GM10847 (cell line): ENCODE data around the gene DUSP9.

ENCODE experiments used
- POLR2A ChIP-seq: IDR thresholded peaks from 2 replicates; pipeline ENCODE4 v1.6.1; 2011; ENCODE audit not compliant: insufficient read length; ENCODE audit errors: extremely low read depth

The DUSP9 gene

GRCh38 chrX:153687121-153688039, 40.4 kb downstream of the DUSP9 start, which contains the start of gene SLC6A8:
SLC6A8 (plus strand) TSS chrX:153687926; CDS start chrX:153688575, 649 bp downstream.
- TF ChIP-seq POLR2A = no peak

- no peak for TF ChIP-seq POLR2A
These were observed 41.1 kb downstream of the DUSP9 start for GRCh38 chrX:153688071-153688470.

GRCh38 chrX:153688506-153688905, 41.5 kb downstream of the DUSP9 start:
- TF ChIP-seq POLR2A = no peak

- TF ChIP-seq POLR2A = no peak
These were observed 42.0 kb downstream of the DUSP9 start for GRCh38 chrX:153688911-153689590.

GRCh38 chrX:153689654-153690465, 42.9 kb downstream of the DUSP9 start:
- no peak for TF ChIP-seq POLR2A

GRCh38 chrX:153690466-153690865, 43.5 kb downstream of the DUSP9 start:
- no peak for TF ChIP-seq POLR2A

- no peak for TF ChIP-seq POLR2A
These were observed 45.0 kb downstream of the DUSP9 start for GRCh38 chrX:153692003-153692402.

GRCh38 chrX:153692611-153693156, 45.7 kb downstream of the DUSP9 start:
- TF ChIP-seq POLR2A = no peak

- no peak for TF ChIP-seq POLR2A
These were observed 46.4 kb downstream of the DUSP9 start for GRCh38 chrX:153693216-153694086.

- TF ChIP-seq POLR2A = no peak
These were observed 47.8 kb downstream of the DUSP9 start for GRCh38 chrX:153694687-153695270.

- no peak for TF ChIP-seq POLR2A
These were observed 49.1 kb downstream of the DUSP9 start for GRCh38 chrX:153696100-153696499.

GRCh38 chrX:153697924-153698865, 51.2 kb downstream of the DUSP9 start:
- TF ChIP-seq POLR2A = no peak
